ENCODE data around the gene ADARB1.

The ADARB1 gene

GRCh38 chr21:45249626-45250025 lies 175.2 kb downstream of the ADARB1 start:
- H3K4me3 ChIP-seq (ENCODE audit: insufficient read depth in 1 of 2, low read depth in 1 of 2, low read length in 2 of 2), result no peak overlapping the region
- no peaks in the 10 kb centered on the region for H3K36me3 ChIP-seq (ENCODE audit: control insufficient read depth in 1 of 2, insufficient read depth in 2 of 2, low read depth in 1 of 2, low read length in 2 of 2)
- no peak overlapping the region for H2BK15ac ChIP-seq (ENCODE audit: low read depth, poor library complexity, severe bottlenecking)
- no peak overlapping the region for H3K27ac ChIP-seq (ENCODE audit: low read length, poor library complexity, severe bottlenecking)
- no peak overlapping the region for H4K8ac ChIP-seq (ENCODE audit: low read length)
- no peak overlapping the region for H2BK120ac ChIP-seq (ENCODE audit: low read depth, low read length)
- WGBS, result 94% methylated on average over 6 of the region's 6 CpGs
- no peak overlapping the region for H3K14ac ChIP-seq (ENCODE audit: low read length in 2 of 2)
- H3K79me1 ChIP-seq (replicated peaks; ENCODE audit: low read length, poor library complexity, severe bottlenecking), result no peaks in the 10 kb centered on the region
- no peak overlapping the region for H3K9ac ChIP-seq (ENCODE audit: low read length)
- no peak overlapping the region for H3K18ac ChIP-seq (ENCODE audit: low read depth in 1 of 2, low read length in 2 of 2)
- H3K27me3 ChIP-seq (ENCODE audit: control insufficient read depth in 1 of 2, insufficient read depth in 1 of 2, low read length in 2 of 2), result peaks cover 4 to 50% of the 10 kb centered on the region in 2 experiments
- H3K23ac ChIP-seq (ENCODE audit: low read length in 2 of 2), result no peak overlapping the region
- H2BK5ac ChIP-seq (ENCODE audit: low read depth, low read length, poor library complexity, severe bottlenecking), result no peak overlapping the region
- peaks cover 13% of the 10 kb centered on the region for H3K4me1 ChIP-seq (ENCODE audit: control insufficient read depth, insufficient read depth, low read depth, low read length)
- H2AK5ac ChIP-seq (ENCODE audit: low read length, severe bottlenecking), result no peak overlapping the region
- no peak overlapping the region for H3K4me2 ChIP-seq (ENCODE audit: low read length, poor library complexity, severe bottlenecking)
- no peak overlapping the region for H2AFZ ChIP-seq (ENCODE audit: low read depth, low read length)
- H3K4ac ChIP-seq (ENCODE audit: low read depth in 1 of 2, low read length in 2 of 2), result no peak overlapping the region
- H3K9me3 ChIP-seq (ENCODE audit: control insufficient read depth, low read length), result peaks cover 10% of the 10 kb centered on the region
- no peak for DNase-seq
- no peak overlapping the region for H4K91ac ChIP-seq (ENCODE audit: low read length)
- H2BK12ac ChIP-seq (ENCODE audit: low read length in 2 of 2), result no peak overlapping the region

- Histone ChIP-seq H3K4me2 (ENCODE audit: low read length, poor library complexity, severe bottlenecking) (no peak overlapping the region), H3K9ac (ENCODE audit: low read length) (no peak overlapping the region), H3K27ac (ENCODE audit: low read length, poor library complexity, severe bottlenecking) (no peak overlapping the region), H3K14ac (ENCODE audit: low read length in 2 of 2) (no peak overlapping the region), H3K4me3 (ENCODE audit: insufficient read depth in 1 of 2, low read depth in 1 of 2, low read length in 2 of 2) (no peak overlapping the region), H3K79me1 (replicated peaks; ENCODE audit: low read length, poor library complexity, severe bottlenecking) (no peaks in the 10 kb centered on the region), H2BK120ac (ENCODE audit: low read depth, low read length) (no peak overlapping the region), H3K27me3 (ENCODE audit: control insufficient read depth in 1 of 2, insufficient read depth in 1 of 2, low read length in 2 of 2) (peaks cover 4 to 52% of the 10 kb centered on the region in 2 experiments), H2BK12ac (ENCODE audit: low read length in 2 of 2) (no peak overlapping the region), H4K91ac (ENCODE audit: low read length) (no peak overlapping the region), H3K18ac (ENCODE audit: low read depth in 1 of 2, low read length in 2 of 2) (no peak overlapping the region), H2AFZ (ENCODE audit: low read depth, low read length) (no peak overlapping the region), H3K9me3 (ENCODE audit: control insufficient read depth, low read length) (peaks cover 6% of the 10 kb centered on the region), H3K36me3 (ENCODE audit: control insufficient read depth in 1 of 2, insufficient read depth in 2 of 2, low read depth in 1 of 2, low read length in 2 of 2) (no peaks in the 10 kb centered on the region), H2BK15ac (ENCODE audit: low read depth, poor library complexity, severe bottlenecking) (no peak overlapping the region), H3K23ac (ENCODE audit: low read length in 2 of 2) (no peak overlapping the region), H3K4me1 (ENCODE audit: control insufficient read depth, insufficient read depth, low read depth, low read length) (peaks cover 13% of the 10 kb centered on the region), H2AK5ac (ENCODE audit: low read length, severe bottlenecking) (no peak overlapping the region), H4K8ac (ENCODE audit: low read length) (no peak overlapping the region), H2BK5ac (ENCODE audit: low read depth, low read length, poor library complexity, severe bottlenecking) (no peak overlapping the region), H3K4ac (ENCODE audit: low read depth in 1 of 2, low read length in 2 of 2) (no peak overlapping the region)
- DNase-seq, result no peak
- WGBS, result 95% methylated on average over 3 of the region's 3 CpGs
Measured at GRCh38 chr21:45250272-45250671, 175.9 kb downstream of the ADARB1 start.

- no peaks in the 10 kb centered on the region for H3K36me3 ChIP-seq (ENCODE audit: control insufficient read depth in 1 of 2, insufficient read depth in 2 of 2, low read depth in 1 of 2, low read length in 2 of 2)
- H3K27me3 ChIP-seq (ENCODE audit: control insufficient read depth in 1 of 2, insufficient read depth in 1 of 2, low read length in 2 of 2), result peaks cover 2 to 55% of the 10 kb centered on the region in 2 experiments
- no peak overlapping the region for H4K91ac ChIP-seq (ENCODE audit: low read length)
- no peak overlapping the region for H2BK120ac ChIP-seq (ENCODE audit: low read depth, low read length)
- no peak overlapping the region for H2BK15ac ChIP-seq (ENCODE audit: low read depth, poor library complexity, severe bottlenecking)
- no peak overlapping the region for H2AK5ac ChIP-seq (ENCODE audit: low read length, severe bottlenecking)
- H2AFZ ChIP-seq (ENCODE audit: low read depth, low read length), result no peak overlapping the region
- no peak overlapping the region for H2BK5ac ChIP-seq (ENCODE audit: low read depth, low read length, poor library complexity, severe bottlenecking)
- WGBS, result 95% methylated on average over 12 of the region's 14 CpGs
- H3K9ac ChIP-seq (ENCODE audit: low read length), result no peak overlapping the region
- H2BK12ac ChIP-seq (ENCODE audit: low read length in 2 of 2), result no peak overlapping the region
- H3K18ac ChIP-seq (ENCODE audit: low read depth in 1 of 2, low read length in 2 of 2), result no peak overlapping the region
- H3K79me1 ChIP-seq (replicated peaks; ENCODE audit: low read length, poor library complexity, severe bottlenecking), result no peaks in the 10 kb centered on the region
- peaks cover 13% of the 10 kb centered on the region for H3K4me1 ChIP-seq (ENCODE audit: control insufficient read depth, insufficient read depth, low read depth, low read length)
- no peak for DNase-seq
- H3K4ac ChIP-seq (ENCODE audit: low read depth in 1 of 2, low read length in 2 of 2), result no peak overlapping the region
- no peak overlapping the region for H3K23ac ChIP-seq (ENCODE audit: low read length in 2 of 2)
- H3K4me3 ChIP-seq (ENCODE audit: insufficient read depth in 1 of 2, low read depth in 1 of 2, low read length in 2 of 2), result no peak overlapping the region
- H3K9me3 ChIP-seq (ENCODE audit: control insufficient read depth, low read length), result peaks cover 6% of the 10 kb centered on the region
- no peak overlapping the region for H4K8ac ChIP-seq (ENCODE audit: low read length)
- H3K4me2 ChIP-seq (ENCODE audit: low read length, poor library complexity, severe bottlenecking), result no peak overlapping the region
- no peak overlapping the region for H3K14ac ChIP-seq (ENCODE audit: low read length in 2 of 2)
- H3K27ac ChIP-seq (ENCODE audit: low read length, poor library complexity, severe bottlenecking), result no peak overlapping the region
Measured at GRCh38 chr21:45250914-45251634, 176.7 kb downstream of the ADARB1 start.

- Histone ChIP-seq H3K79me1 (replicated peaks; ENCODE audit: low read length, poor library complexity, severe bottlenecking) (no peaks in the 10 kb centered on the region), H2BK5ac (ENCODE audit: low read depth, low read length, poor library complexity, severe bottlenecking) (no peak overlapping the region), H2AFZ (ENCODE audit: low read depth, low read length) (no peak overlapping the region), H2BK12ac (ENCODE audit: low read length in 2 of 2) (no peak overlapping the region), H4K8ac (ENCODE audit: low read length) (no peak overlapping the region), H3K18ac (ENCODE audit: low read depth in 1 of 2, low read length in 2 of 2) (no peak overlapping the region), H4K91ac (ENCODE audit: low read length) (no peak overlapping the region), H3K27ac (ENCODE audit: low read length, poor library complexity, severe bottlenecking) (no peak overlapping the region), H3K23ac (ENCODE audit: low read length in 2 of 2) (no peak overlapping the region), H3K27me3 (ENCODE audit: control insufficient read depth in 1 of 2, insufficient read depth in 1 of 2, low read length in 2 of 2) (peaks cover 0 to 55% of the 10 kb centered on the region in 2 experiments), H2BK120ac (ENCODE audit: low read depth, low read length) (no peak overlapping the region), H3K4ac (ENCODE audit: low read depth in 1 of 2, low read length in 2 of 2) (no peak overlapping the region), H3K36me3 (ENCODE audit: control insufficient read depth in 1 of 2, insufficient read depth in 2 of 2, low read depth in 1 of 2, low read length in 2 of 2) (no peaks in the 10 kb centered on the region), H3K4me2 (ENCODE audit: low read length, poor library complexity, severe bottlenecking) (no peak overlapping the region), H3K4me1 (ENCODE audit: control insufficient read depth, insufficient read depth, low read depth, low read length) (peaks cover 18% of the 10 kb centered on the region), H3K14ac (ENCODE audit: low read length in 2 of 2) (no peak overlapping the region), H2AK5ac (ENCODE audit: low read length, severe bottlenecking) (no peak overlapping the region), H2BK15ac (ENCODE audit: low read depth, poor library complexity, severe bottlenecking) (no peak overlapping the region), H3K9me3 (ENCODE audit: control insufficient read depth, low read length) (peaks cover 6% of the 10 kb centered on the region), H3K4me3 (ENCODE audit: insufficient read depth in 1 of 2, low read depth in 1 of 2, low read length in 2 of 2) (peak overlapping the region in 1 of 2 experiments; percentile 10), H3K9ac (ENCODE audit: low read length) (no peak overlapping the region)
- DNase-seq, result no peak
- WGBS, result 96% methylated on average over 28 of the region's 28 CpGs
Measured at GRCh38 chr21:45251635-45252447, 177.5 kb downstream of the ADARB1 start.
